ENCODE measurements around the gene CCDC81.

CCDC81 gene

DNA sequence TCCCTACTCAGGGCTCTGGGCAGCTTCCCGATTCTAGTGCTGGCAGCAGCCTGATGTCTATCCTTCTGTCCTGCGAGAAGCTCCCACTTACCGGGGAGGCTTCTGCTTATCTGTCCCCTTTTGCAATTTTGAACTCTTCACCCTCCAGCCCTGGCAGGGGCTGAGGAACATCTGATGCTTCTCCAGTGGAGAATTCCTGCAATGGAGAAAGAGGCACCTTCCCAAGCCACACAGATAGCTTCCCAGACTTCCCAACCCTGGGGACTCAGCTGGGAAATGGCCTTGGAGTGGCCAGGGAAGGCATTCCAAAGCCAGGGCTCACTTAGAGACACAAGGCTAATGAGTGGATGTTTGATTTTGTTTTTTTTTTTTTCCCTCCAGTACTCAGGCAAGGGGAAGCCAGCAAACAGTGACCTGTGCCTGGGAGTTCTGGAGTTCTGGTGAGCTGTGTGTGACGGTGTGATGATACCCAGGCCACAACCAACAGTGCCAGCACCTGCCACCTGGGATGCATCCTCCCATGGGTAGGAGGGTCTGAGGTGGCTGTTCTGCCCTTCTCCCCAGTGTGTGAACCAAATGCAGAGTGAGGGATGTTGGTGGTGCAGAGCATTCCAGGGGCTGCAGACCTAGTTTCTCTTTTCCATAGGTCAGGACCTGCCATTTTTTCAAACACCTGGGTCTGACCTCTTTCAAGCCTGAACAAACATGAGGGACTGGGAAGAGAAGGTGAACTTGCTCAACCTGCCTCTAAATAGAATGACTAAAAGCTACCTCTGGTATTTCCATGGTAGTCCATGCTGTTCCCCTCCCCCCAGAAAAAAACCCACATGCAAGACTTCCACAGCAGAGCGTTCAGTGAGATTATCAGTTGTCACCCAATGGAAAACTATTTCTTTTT lies 95.1 kb downstream of the CCDC81 start:
- DNase-seq, result no peak

Measured in NCI-H1930 (cell line).